ENCODE data around the gene TSEN54.

The TSEN54 gene

DNA sequence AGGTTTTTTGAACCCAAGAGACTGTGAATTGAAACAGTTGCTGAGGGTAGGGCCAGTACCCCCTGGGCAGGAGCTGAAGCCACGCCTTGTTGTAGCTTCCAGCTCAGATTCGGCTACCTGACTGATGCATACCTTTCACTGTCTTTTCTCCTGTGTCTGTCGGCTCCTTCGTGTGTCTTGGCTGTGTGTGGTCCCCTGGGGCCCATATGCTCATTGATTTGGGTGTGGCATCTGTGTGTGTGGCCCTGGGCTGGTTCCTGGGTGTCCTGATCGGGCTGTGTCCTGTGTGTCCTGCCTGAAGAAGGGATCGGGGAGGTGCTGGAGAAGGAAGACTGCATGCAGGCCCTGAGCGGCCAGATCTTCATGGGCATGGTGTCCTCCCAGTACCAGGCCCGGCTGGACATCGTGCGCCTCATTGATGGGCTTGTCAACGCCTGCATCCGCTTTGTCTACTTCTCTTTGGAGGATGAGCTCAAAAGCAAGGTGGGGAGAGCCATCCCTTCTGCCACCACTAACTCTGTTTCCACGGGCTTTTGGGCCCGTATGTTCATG, 21.9 kb upstream of the TSEN54 start:
- ChIA-PET CTCF (interaction anchor here (1.4 to 3.3 kb wide), 3 partner anchors 10 to 125 kb away, joined by 3 to 15 read pairs (median 3); no protein-coding TSS in a partner anchor), POLR2A (no interaction called here)
- TF ChIP-seq, protein P1, sequence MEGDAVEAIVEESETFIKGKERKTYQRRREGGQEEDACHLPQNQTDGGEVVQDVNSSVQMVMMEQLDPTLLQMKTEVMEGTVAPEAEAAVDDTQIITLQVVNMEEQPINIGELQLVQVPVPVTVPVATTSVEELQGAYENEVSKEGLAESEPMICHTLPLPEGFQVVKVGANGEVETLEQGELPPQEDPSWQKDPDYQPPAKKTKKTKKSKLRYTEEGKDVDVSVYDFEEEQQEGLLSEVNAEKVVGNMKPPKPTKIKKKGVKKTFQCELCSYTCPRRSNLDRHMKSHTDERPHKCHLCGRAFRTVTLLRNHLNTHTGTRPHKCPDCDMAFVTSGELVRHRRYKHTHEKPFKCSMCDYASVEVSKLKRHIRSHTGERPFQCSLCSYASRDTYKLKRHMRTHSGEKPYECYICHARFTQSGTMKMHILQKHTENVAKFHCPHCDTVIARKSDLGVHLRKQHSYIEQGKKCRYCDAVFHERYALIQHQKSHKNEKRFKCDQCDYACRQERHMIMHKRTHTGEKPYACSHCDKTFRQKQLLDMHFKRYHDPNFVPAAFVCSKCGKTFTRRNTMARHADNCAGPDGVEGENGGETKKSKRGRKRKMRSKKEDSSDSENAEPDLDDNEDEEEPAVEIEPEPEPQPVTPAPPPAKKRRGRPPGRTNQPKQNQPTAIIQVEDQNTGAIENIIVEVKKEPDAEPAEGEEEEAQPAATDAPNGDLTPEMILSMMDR (IDR thresholded peaks at IDR 0.05; ENCODE audit: insufficient read depth, low read length, missing control alignments): no peak
- DNase-seq (ENCODE audit: low read depth, low spot score): no peak
- no peak overlapping the region for H3K4me3 ChIP-seq (ENCODE audit: low read depth, low read length)

DNA sequence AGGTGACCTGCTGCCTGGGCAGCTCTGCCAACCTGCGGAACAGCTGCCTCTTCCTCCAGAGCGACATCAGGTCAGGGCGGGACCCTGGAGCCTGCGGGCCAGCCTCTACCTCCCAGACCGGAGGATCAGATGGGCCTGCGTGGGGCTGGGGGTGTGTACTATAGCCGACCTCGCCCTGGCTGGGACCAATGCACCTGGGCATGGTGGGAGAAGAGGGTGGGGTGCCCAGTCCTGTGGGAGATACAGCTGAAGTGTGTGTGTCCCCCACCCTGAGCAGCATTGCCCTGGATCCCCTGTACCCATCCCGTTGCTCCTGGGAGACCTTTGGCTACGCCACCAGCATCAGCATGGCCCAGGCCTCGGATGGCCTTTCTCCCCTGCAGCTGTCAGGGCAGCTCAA, 20.3 kb upstream of the TSEN54 start:
- ChIA-PET POLR2A (no interaction called here), CTCF (interaction anchor here (1.0 to 3.3 kb wide), 4 partner anchors 8 to 137 kb away, joined by 3 to 15 read pairs (median 3); partner anchors contain the start of gene SMIM5)
- TF ChIP-seq, protein P1 (IDR thresholded peaks at IDR 0.05; ENCODE audit: insufficient read depth, low read length, missing control alignments): no peak
- DNase-seq (ENCODE audit: low read depth, low spot score): no peak
- no peak overlapping the region for H3K4me3 ChIP-seq (ENCODE audit: low read depth, low read length)

DNA sequence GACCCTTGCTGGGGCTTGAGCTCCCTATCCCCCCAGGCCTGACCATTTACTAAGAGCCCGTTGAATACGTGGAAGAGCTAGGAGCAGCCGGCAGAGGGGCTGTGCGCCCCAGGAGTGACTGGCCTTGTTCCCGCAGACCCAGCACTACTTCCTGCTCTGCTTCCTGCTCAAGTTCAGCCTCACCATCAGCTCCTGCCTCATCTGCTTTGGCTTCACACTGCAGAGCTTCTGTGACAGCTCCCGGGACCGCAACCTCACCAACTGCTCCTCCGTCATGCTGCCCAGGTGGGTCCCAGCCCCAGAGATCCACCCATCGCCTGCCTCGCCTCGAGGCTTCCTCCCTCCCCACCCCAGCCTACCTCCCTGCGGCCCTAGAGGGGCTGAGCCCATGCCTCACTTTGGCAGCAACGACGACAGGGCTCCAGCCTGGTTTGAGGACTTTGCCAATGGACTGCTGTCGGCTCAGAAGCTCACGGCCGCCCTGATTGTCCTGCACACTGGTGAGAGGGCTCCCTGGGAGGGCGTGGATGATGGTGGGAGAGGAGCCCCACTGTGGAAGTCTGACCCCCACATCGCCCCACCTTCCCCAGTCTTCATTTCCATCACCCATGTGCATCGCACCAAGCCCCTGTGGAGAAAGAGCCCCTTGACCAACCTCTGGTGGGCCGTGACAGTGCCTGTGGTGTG, 18.1 kb upstream of the TSEN54 start:
- ChIA-PET CTCF (interaction anchor here (0.8 to 2.8 kb wide), 5 partner anchors 12 to 135 kb away, joined by 3 to 10 read pairs (median 4); partner anchors contain the start of genes SMIM5 and TSEN54), POLR2A (interaction anchor here (0.5 to 1.4 kb wide), 3 partner anchors 23 to 84 kb away, joined by 3 to 4 read pairs (median 3); no protein-coding TSS in a partner anchor)
- TF ChIP-seq, protein P1 (IDR thresholded peaks at IDR 0.05; ENCODE audit: insufficient read depth, low read length, missing control alignments): no peak
- DNase-seq (ENCODE audit: low read depth, low spot score): no peak
- no peak overlapping the region for H3K4me3 ChIP-seq (ENCODE audit: low read depth, low read length)

DNA sequence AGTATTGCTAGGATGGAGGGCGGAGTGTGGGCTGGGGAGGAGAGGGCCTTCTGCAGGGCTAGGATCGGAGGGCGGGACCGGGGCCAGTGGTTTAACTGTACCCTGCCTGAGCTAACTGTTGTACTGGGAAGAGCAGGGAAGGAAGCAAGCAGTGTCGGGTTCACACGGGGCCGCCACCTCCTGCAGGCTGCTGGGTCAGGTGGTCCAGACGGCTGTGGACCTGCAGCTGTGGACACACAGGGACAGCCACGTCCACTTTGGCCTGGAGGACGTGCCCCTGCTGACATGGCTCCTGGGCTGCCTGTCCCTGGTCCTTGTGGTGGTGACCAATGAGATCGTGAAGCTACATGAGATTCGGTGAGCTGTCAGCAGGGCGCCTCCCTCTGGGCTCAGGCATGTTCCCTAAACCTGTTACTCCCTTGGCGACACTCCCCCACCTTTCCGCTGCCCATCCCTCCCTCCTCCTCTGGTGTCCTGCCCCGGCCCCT, 17.6 kb upstream of the TSEN54 start:
- CTCF ChIA-PET: interaction anchor here (0.7 to 2.8 kb wide), 5 partner anchors 10 to 135 kb away, joined by 3 to 10 read pairs (median 3); partner anchors contain the start of genes SMIM5 and TSEN54
- POLR2A ChIA-PET: interaction anchor here (1.4 kb wide), 1 partner anchor 54 kb away, joined by 4 read pairs; no protein-coding TSS in a partner anchor
- TF ChIP-seq, protein P1 (IDR thresholded peaks at IDR 0.05; ENCODE audit: insufficient read depth, low read length, missing control alignments): no peak
- H3K4me3 ChIP-seq (ENCODE audit: low read depth, low read length): no peak overlapping the region
- no peak for DNase-seq (ENCODE audit: low read depth, low spot score)

DNA sequence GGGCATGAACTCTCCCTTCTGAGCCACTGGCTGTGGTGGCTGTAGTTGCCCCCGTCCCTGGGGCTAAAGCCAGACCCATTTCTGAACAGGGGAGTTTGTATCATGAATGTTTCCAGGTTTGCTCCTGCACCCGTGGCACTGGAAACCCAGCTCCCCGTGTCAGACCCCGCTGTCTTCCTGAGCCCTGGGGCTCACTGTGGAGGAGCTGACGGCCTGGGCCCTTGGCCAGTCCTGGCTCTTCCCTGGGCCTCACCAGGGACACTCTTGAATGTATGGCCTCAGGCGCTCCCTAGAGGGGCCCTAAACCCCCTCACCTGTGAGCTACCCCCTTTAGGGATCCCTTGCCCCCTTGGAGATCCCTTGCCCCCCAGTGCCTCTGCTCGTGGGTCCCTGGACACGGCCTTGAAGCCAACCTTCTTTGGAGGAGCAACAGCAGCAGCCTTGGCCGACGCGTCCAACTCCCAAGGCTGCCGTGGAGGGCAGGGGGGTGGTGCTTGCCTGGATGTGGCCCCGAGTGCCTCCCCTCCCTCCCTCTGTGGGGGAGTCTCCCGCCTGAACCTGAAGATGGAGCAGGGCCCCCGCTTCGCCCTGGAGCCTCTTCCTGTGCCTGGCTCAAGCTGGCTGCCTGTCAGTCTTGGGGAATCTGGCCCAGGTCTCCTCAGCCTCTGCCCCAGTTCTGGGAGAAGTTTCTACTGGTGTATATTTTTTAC, 16.9 kb upstream of the TSEN54 start:
- TF ChIP-seq, protein P1 (IDR thresholded peaks at IDR 0.05; ENCODE audit: insufficient read depth, low read length, missing control alignments): no peak
- H3K4me3 ChIP-seq (ENCODE audit: low read depth, low read length): no peak overlapping the region
- CTCF ChIA-PET: interaction anchor here (0.7 to 2.8 kb wide), 5 partner anchors 9 to 134 kb away, joined by 3 to 10 read pairs (median 3); partner anchors contain the start of genes SMIM5 and TSEN54
- POLR2A ChIA-PET: no interaction called here
- no peak for DNase-seq (ENCODE audit: low read depth, low spot score)
